ENCODE results near the gene TMCC1. TPM values are rescaled to one million over a fixed set of nuclear protein-coding genes. Genes with fewer than 3 reads are reported as not detected.
A peak's percentile ranks its signal among the peaks of the same experiment; 100 is the strongest.
"Not testable (repeated sequence)": the region's sequence is repeated elsewhere in the genome, so short reads cannot be mapped to it uniquely, and the experiment has no call there.

The TMCC1 gene
- total and polyA plus RNA-seq, 4 experiments from 2014 or later, result 5.1 to 39.3 (median 21.3) TPM

- H3K4me3 Mint-ChIP-seq; H3K27ac ChIP-seq (ENCODE audit: low read depth, low read length); H3K9me3 Mint-ChIP-seq; H3K4me3 ChIP-seq (ENCODE audit: low read length in 2 of 2); H3K4me1 ChIP-seq (ENCODE audit: insufficient read depth, low read length); POLR2A ChIA-PET (ENCODE audit: partially characterized antibody); CTCF ChIA-PET (ENCODE audit: partially characterized antibody); H3K27me3 Mint-ChIP-seq; DNase-seq; H3K9me3 ChIP-seq (ENCODE audit: control insufficient read depth in 1 of 2, low read length in 2 of 2); H3K27me3 ChIP-seq (ENCODE audit: insufficient read depth, low read length); intact Hi-C loops (cut with micrococcal nuclease); H3K36me3 ChIP-seq (ENCODE audit: insufficient read depth, low read length): not testable (repeated sequence)
- peaks cover 18 to 27% (median 23%) of the 10 kb centered on the region in 4 donors for H3K4me1 Mint-ChIP-seq
- peak overlapping the region in 1 of 7 donors; percentile 19 for H3K27ac Mint-ChIP-seq
- H3K36me3 Mint-ChIP-seq, result peaks cover 17 to 35% of the 10 kb centered on the region in 2 donors
These were observed 36.7 kb downstream of the TMCC1 start for GRCh38 chr3:129856790-129857189.

DNA sequence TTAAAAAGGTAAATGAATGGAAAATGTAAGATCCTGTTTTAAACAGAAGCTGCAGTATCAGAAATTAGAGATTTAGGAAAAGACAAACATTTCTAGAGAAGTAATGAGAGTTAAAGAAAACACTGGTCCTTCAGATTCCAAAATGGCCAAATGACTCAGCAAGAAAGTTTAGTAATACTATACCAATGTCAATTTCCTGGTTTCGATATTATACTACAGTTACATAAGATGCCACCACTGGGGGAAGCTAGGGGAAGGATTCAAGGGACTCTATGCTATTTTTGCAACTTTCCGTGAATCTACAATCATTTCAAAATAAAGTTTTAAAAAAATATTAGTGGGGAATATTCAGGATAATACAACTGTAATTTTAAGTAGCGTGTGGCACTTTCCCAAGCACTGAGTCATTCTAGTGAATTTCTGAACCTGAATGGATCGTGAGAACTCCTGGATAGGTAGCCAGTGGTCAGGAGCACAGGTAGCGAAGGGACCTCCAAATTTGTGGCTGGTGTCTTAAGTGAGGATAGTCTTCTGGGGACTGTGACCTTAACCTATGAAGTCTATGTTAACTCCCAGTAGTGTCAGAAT, 37.6 kb downstream of the TMCC1 start:
- intact Hi-C loops (cut with micrococcal nuclease), result no loop called here
- ChIA-PET CTCF (ENCODE audit: partially characterized antibody) (no interaction called here), POLR2A (ENCODE audit: partially characterized antibody) (no interaction called here)
- Histone ChIP-seq H3K9me3 (ENCODE audit: control insufficient read depth in 1 of 2, low read length in 2 of 2) (no peaks in the 10 kb centered on the region), H3K27me3 (ENCODE audit: insufficient read depth, low read length) (no peaks in the 10 kb centered on the region), H3K4me1 (ENCODE audit: insufficient read depth, low read length) (no peaks in the 10 kb centered on the region), H3K4me3 (ENCODE audit: low read length in 2 of 2) (no peak overlapping the region), H3K27ac (ENCODE audit: low read depth, low read length) (no peak overlapping the region), H3K36me3 (ENCODE audit: insufficient read depth, low read length) (no peaks in the 10 kb centered on the region)
- H3K27me3 Mint-ChIP-seq, result no peaks in the 10 kb centered on the region
- peak overlapping the region in 1 of 7 donors; percentile 50 for H3K27ac Mint-ChIP-seq
- no peaks in the 10 kb centered on the region for H3K9me3 Mint-ChIP-seq
- H3K4me3 Mint-ChIP-seq, result no peak overlapping the region
- H3K36me3 Mint-ChIP-seq, result peaks cover 24 to 42% of the 10 kb centered on the region in 2 donors
- DNase-seq, result no peak
- H3K4me1 Mint-ChIP-seq, result peaks cover 18 to 27% (median 24%) of the 10 kb centered on the region in 4 donors

- peaks cover 0 to 2% (median 0%) of the 10 kb centered on the region in 8 donors for H3K9me3 Mint-ChIP-seq
- H3K27ac Mint-ChIP-seq, result peak overlapping the region in 2 of 7 donors; percentile 35 to 58
- no peak for DNase-seq
- no peak overlapping the region for H3K4me3 Mint-ChIP-seq
- H3K36me3 Mint-ChIP-seq, result peaks cover 25 to 45% of the 10 kb centered on the region in 2 donors
- Histone ChIP-seq H3K4me3 (ENCODE audit: low read length in 2 of 2) (no peak overlapping the region), H3K4me1 (ENCODE audit: insufficient read depth, low read length) (no peaks in the 10 kb centered on the region), H3K36me3 (ENCODE audit: insufficient read depth, low read length) (no peaks in the 10 kb centered on the region), H3K27ac (ENCODE audit: low read depth, low read length) (no peak overlapping the region), H3K9me3 (ENCODE audit: control insufficient read depth in 1 of 2, low read length in 2 of 2) (no peaks in the 10 kb centered on the region), H3K27me3 (ENCODE audit: insufficient read depth, low read length) (no peaks in the 10 kb centered on the region)
- intact Hi-C loops (cut with micrococcal nuclease), result no loop called here
- H3K27me3 Mint-ChIP-seq, result no peaks in the 10 kb centered on the region
- H3K4me1 Mint-ChIP-seq, result peaks cover 21 to 27% (median 22%) of the 10 kb centered on the region in 4 donors
- POLR2A ChIA-PET (ENCODE audit: partially characterized antibody), result no interaction called here
- CTCF ChIA-PET (ENCODE audit: partially characterized antibody), result no interaction called here
These were observed 38.2 kb downstream of the TMCC1 start for GRCh38 chr3:129855170-129855831.

DNA sequence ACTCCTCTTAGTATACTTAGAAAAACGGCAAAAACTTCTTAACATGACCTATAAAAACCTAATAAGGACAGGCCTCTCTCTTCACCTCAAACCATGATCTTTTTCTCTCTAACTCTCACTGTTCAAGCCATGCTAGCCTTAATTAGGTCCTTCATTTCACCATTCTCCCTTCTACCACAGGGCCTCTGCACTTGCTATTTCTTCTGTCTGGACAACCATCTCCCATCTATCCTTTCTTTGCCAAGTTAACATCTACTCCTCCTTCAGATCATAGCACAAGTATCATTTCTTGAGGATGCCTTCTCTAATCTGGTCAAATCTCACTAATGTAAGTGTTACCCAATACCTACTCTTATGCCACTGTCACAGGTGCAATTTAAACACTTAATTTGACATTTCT, 39.1 kb downstream of the TMCC1 start:
- ChIA-PET CTCF (ENCODE audit: partially characterized antibody) (no interaction called here), POLR2A (ENCODE audit: partially characterized antibody) (no interaction called here)
- H3K4me3 Mint-ChIP-seq, result no peak overlapping the region
- H3K27ac Mint-ChIP-seq, result peak overlapping the region in 1 of 7 donors; percentile 16
- Histone ChIP-seq H3K4me3 (ENCODE audit: low read length in 2 of 2) (no peak overlapping the region), H3K9me3 (ENCODE audit: control insufficient read depth in 1 of 2, low read length in 2 of 2) (no peaks in the 10 kb centered on the region), H3K36me3 (ENCODE audit: insufficient read depth, low read length) (no peaks in the 10 kb centered on the region), H3K4me1 (ENCODE audit: insufficient read depth, low read length) (no peaks in the 10 kb centered on the region), H3K27ac (ENCODE audit: low read depth, low read length) (no peak overlapping the region), H3K27me3 (ENCODE audit: insufficient read depth, low read length) (no peaks in the 10 kb centered on the region)
- peaks cover 26 to 46% of the 10 kb centered on the region in 2 donors for H3K36me3 Mint-ChIP-seq
- no peak for DNase-seq
- no peaks in the 10 kb centered on the region for H3K27me3 Mint-ChIP-seq
- H3K4me1 Mint-ChIP-seq, result peaks cover 22 to 27% (median 24%) of the 10 kb centered on the region in 4 donors
- intact Hi-C loops (cut with micrococcal nuclease), result no loop called here
- H3K9me3 Mint-ChIP-seq, result peaks cover 0 to 2% (median 0%) of the 10 kb centered on the region in 8 donors

GRCh38 chr3:129845956-129846355, 47.6 kb downstream of the TMCC1 start:
- POLR2A ChIA-PET (ENCODE audit: partially characterized antibody), result no interaction called here
- no peak for DNase-seq
- Histone ChIP-seq H3K9me3 (ENCODE audit: control insufficient read depth in 1 of 2, low read length in 2 of 2) (no peaks in the 10 kb centered on the region), H3K36me3 (ENCODE audit: insufficient read depth, low read length) (no peaks in the 10 kb centered on the region), H3K27ac (ENCODE audit: low read depth, low read length) (no peak overlapping the region), H3K4me1 (ENCODE audit: insufficient read depth, low read length) (no peaks in the 10 kb centered on the region), H3K27me3 (ENCODE audit: insufficient read depth, low read length) (no peaks in the 10 kb centered on the region), H3K4me3 (ENCODE audit: low read length in 2 of 2) (no peak overlapping the region)
- H3K9me3 Mint-ChIP-seq, result peaks cover 0 to 12% (median 6%) of the 10 kb centered on the region in 8 donors
- H3K36me3 Mint-ChIP-seq, result peaks cover 42 to 47% of the 10 kb centered on the region in 2 donors
- CTCF ChIA-PET (ENCODE audit: partially characterized antibody), result no interaction called here
- H3K4me3 Mint-ChIP-seq, result no peak overlapping the region
- intact Hi-C loops (cut with micrococcal nuclease), result no loop called here
- no peaks in the 10 kb centered on the region for H3K27me3 Mint-ChIP-seq
- H3K4me1 Mint-ChIP-seq, result peaks cover 1 to 9% (median 4%) of the 10 kb centered on the region in 4 donors
- no peak overlapping the region for H3K27ac Mint-ChIP-seq

- Mint-ChIP-seq H3K27me3 (no peaks in the 10 kb centered on the region), H3K4me3 (no peak overlapping the region), H3K36me3 (peaks cover 27 to 55% of the 10 kb centered on the region in 2 donors), H3K27ac (peak overlapping the region in 1 of 7 donors; percentile 4), H3K9me3 (peaks cover 0 to 12% (median 6%) of the 10 kb centered on the region in 8 donors), H3K4me1 (peaks cover 12 to 20% (median 14%) of the 10 kb centered on the region in 4 donors)
- no peak for DNase-seq
- ChIA-PET POLR2A (ENCODE audit: partially characterized antibody) (no interaction called here), CTCF (ENCODE audit: partially characterized antibody) (interaction anchor here (1.5 kb wide), 1 partner anchor 11 kb away, joined by 5 read pairs; no protein-coding TSS in a partner anchor)
- no peak overlapping the region for H3K4me3 ChIP-seq (ENCODE audit: low read length in 2 of 2)
- no peaks in the 10 kb centered on the region for H3K36me3 ChIP-seq (ENCODE audit: insufficient read depth, low read length)
- intact Hi-C loops (cut with micrococcal nuclease), result no loop called here
- H3K4me1 ChIP-seq (ENCODE audit: insufficient read depth, low read length), result peaks cover 5% of the 10 kb centered on the region
- no peaks in the 10 kb centered on the region for H3K9me3 ChIP-seq (ENCODE audit: control insufficient read depth in 1 of 2, low read length in 2 of 2)
- H3K27ac ChIP-seq (ENCODE audit: low read depth, low read length), result no peak overlapping the region
- H3K27me3 ChIP-seq (ENCODE audit: insufficient read depth, low read length), result no peaks in the 10 kb centered on the region
These were observed 52.7 kb downstream of the TMCC1 start for GRCh38 chr3:129840707-129841360.

GRCh38 chr3:129838086-129838485, 55.4 kb downstream of the TMCC1 start:
- Mint-ChIP-seq H3K9me3 (peaks cover 0 to 3% (median under 1%) of the 10 kb centered on the region in 8 donors), H3K4me1 (peaks cover 12 to 20% (median 14%) of the 10 kb centered on the region in 4 donors), H3K27ac (no peak overlapping the region), H3K27me3 (no peaks in the 10 kb centered on the region), H3K4me3 (no peak overlapping the region), H3K36me3 (peaks cover 18 to 41% of the 10 kb centered on the region in 2 donors)
- Histone ChIP-seq H3K4me1 (ENCODE audit: insufficient read depth, low read length) (peaks cover 5% of the 10 kb centered on the region), H3K36me3 (ENCODE audit: insufficient read depth, low read length) (no peaks in the 10 kb centered on the region), H3K27me3 (ENCODE audit: insufficient read depth, low read length) (no peaks in the 10 kb centered on the region), H3K9me3 (ENCODE audit: control insufficient read depth in 1 of 2, low read length in 2 of 2) (no peaks in the 10 kb centered on the region), H3K4me3 (ENCODE audit: low read length in 2 of 2) (no peak overlapping the region), H3K27ac (ENCODE audit: low read depth, low read length) (no peak overlapping the region)
- ChIA-PET POLR2A (ENCODE audit: partially characterized antibody) (no interaction called here), CTCF (ENCODE audit: partially characterized antibody) (no interaction called here)
- no peak for DNase-seq
- intact Hi-C loops (cut with micrococcal nuclease), result no loop called here
